Measurements from ENCODE around the gene PLIN3. TPM values are rescaled to one million over a fixed set of nuclear protein-coding genes. Genes with fewer than 3 reads are reported as not detected.
"Not testable (repeated sequence)": the region's sequence is repeated elsewhere in the genome, so short reads cannot be mapped to it uniquely, and the experiment has no call there.

Gene PLIN3
- total RNA-seq, 2 donors from 2014 or later = 18.4 to 28.0 TPM

DNA sequence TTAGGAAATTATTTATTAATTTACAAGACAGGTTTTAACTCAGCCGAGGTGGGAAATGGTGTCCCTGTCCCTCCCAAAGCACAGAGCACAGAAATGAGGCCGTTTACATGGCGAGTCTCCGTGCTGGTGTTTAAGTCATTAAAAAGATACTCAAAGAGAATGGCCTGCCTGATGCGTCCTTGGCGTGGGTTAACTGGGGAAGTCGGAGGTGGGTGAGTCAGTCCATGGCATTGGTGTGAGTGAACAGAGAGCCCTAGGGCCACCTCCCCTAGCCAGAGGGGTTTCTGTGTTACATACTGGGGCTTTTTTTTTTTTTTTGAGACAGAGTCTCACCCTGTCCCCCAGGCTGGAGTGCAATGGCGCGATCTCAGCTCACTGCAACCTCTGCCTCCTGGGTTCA, 72.1 kb downstream of the PLIN3 start:
- H3K4me3 ChIP-seq = no peak overlapping the region
- ATAC-seq = no peak
- TF ChIP-seq POLR2A (IDR thresholded peaks at IDR 0.05) = no peak
- TF ChIP-seq, protein P1, sequence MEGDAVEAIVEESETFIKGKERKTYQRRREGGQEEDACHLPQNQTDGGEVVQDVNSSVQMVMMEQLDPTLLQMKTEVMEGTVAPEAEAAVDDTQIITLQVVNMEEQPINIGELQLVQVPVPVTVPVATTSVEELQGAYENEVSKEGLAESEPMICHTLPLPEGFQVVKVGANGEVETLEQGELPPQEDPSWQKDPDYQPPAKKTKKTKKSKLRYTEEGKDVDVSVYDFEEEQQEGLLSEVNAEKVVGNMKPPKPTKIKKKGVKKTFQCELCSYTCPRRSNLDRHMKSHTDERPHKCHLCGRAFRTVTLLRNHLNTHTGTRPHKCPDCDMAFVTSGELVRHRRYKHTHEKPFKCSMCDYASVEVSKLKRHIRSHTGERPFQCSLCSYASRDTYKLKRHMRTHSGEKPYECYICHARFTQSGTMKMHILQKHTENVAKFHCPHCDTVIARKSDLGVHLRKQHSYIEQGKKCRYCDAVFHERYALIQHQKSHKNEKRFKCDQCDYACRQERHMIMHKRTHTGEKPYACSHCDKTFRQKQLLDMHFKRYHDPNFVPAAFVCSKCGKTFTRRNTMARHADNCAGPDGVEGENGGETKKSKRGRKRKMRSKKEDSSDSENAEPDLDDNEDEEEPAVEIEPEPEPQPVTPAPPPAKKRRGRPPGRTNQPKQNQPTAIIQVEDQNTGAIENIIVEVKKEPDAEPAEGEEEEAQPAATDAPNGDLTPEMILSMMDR (IDR thresholded peaks at IDR 0.05) = no peak
- H3K36me3 ChIP-seq (replicated peaks in 1 of 2; ENCODE audit: insufficient read depth in 1 of 2, low read depth in 2 of 2) = peaks cover 0 to 2% of the 10 kb centered on the region in 2 donors
- H3K27ac ChIP-seq = no peak overlapping the region
- DNase-seq = no peak
- H3K27me3 ChIP-seq = no peaks in the 10 kb centered on the region
- intact Hi-C loops (cut with DNase I) = no loop called here
- WGBS, 2 donors = 74 to 79% methylated on average over 9 of the region's 9 CpGs
- H3K4me1 ChIP-seq = peaks cover 53% of the 10 kb centered on the region
- H3K9me3 ChIP-seq = no peaks in the 10 kb centered on the region

DNA sequence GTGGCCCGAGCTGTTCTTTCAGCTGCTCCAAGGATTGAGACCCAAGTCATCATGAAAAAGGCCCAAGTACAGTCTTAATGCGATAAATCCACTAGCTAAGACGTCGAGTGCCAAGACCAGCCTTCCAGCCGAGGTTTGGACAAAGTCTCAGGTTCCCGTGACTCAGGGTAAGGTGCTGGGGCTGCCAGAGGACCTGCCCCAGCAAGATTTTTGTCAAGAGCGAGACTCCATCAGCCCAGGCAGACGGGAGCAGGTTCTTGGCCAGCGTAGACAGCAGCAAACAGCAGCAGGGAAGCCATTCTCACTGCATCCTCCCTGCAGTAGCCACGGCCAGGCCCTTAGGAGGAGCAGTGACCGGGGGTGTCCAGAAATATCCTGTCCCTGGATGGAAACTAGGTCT, 72.5 kb downstream of the PLIN3 start:
- intact Hi-C loops (cut with DNase I) = no loop called here

DNA sequence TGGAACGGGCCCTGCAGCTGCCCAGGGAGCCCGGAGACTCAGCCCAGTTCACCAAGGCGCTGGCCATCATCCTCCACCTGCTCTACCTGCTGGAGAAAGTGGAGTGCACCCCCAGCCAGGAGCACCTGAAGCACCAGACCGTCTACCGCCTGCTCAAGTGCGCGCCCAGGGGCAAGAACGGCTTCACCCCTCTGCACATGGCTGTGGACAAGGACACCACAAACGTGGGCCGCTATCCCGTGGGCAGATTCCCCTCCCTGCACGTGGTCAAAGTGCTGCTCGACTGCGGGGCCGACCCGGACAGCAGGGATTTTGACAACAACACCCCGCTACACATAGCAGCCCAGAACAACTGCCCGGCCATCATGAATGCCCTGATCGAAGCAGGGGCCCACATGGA, 74.2 kb downstream of the PLIN3 start:
- H3K4me3 ChIP-seq; DNase-seq; H3K9me3 ChIP-seq; H3K27me3 ChIP-seq; ATAC-seq; intact Hi-C loops (cut with DNase I); H3K36me3 ChIP-seq (replicated peaks in 1 of 2; ENCODE audit: insufficient read depth in 1 of 2, low read depth in 2 of 2): not testable (repeated sequence)
- Histone ChIP-seq H3K27ac (peak overlapping the region in 1 of 4 donors; percentile 95), H3K4me1 (peaks cover 52% of the 10 kb centered on the region)
- 73 to 94% methylated on average over 8 to 13 of the region's 19 CpGs for WGBS, 2 donors

More for the DNA sequence above, 72.5 kb downstream of the PLIN3 start:
- no peak overlapping the region for H3K4me3 ChIP-seq
- 69 to 75% methylated on average over 4 to 10 of the region's 11 CpGs for WGBS, 2 donors
- ATAC-seq (no peak), DNase-seq (no peak)
- peaks cover 52% of the 10 kb centered on the region for H3K4me1 ChIP-seq
- no peaks in the 10 kb centered on the region for H3K27me3 ChIP-seq
- no peaks in the 10 kb centered on the region for H3K9me3 ChIP-seq
- TF ChIP-seq, protein P1 (IDR thresholded peaks at IDR 0.05) = no peak
- TF ChIP-seq POLR2A (IDR thresholded peaks at IDR 0.05) = no peak
- peaks cover 0 to 2% of the 10 kb centered on the region in 2 donors for H3K36me3 ChIP-seq (replicated peaks in 1 of 2; ENCODE audit: insufficient read depth in 1 of 2, low read depth in 2 of 2)
- H3K27ac ChIP-seq = no peak overlapping the region

DNA sequence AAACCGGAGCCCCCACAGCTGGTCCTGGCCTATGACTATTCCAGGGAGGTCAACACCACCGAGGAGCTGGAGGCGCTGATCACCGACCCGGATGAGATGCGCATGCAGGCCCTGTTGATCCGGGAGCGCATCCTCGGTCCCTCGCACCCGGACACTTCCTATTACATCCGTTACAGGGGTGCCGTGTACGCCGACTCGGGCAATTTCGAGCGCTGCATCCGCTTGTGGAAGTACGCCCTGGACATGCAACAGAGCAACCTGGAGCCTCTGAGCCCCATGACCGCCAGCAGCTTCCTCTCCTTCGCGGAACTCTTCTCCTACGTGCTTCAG, 74.6 kb downstream of the PLIN3 start:
- DNase-seq = peak in 1 of 4 donors; percentile 19
- ATAC-seq; H3K9me3 ChIP-seq; H3K4me3 ChIP-seq; intact Hi-C loops (cut with DNase I); H3K36me3 ChIP-seq (replicated peaks in 1 of 2; ENCODE audit: insufficient read depth in 1 of 2, low read depth in 2 of 2); H3K27me3 ChIP-seq: not testable (repeated sequence)
- H3K27ac ChIP-seq = peak overlapping the region in 2 of 4 donors; percentile 95
- peaks cover 52% of the 10 kb centered on the region for H3K4me1 ChIP-seq
- WGBS, 2 donors = 74 to 77% methylated on average over 7 to 24 of the region's 24 CpGs

DNA sequence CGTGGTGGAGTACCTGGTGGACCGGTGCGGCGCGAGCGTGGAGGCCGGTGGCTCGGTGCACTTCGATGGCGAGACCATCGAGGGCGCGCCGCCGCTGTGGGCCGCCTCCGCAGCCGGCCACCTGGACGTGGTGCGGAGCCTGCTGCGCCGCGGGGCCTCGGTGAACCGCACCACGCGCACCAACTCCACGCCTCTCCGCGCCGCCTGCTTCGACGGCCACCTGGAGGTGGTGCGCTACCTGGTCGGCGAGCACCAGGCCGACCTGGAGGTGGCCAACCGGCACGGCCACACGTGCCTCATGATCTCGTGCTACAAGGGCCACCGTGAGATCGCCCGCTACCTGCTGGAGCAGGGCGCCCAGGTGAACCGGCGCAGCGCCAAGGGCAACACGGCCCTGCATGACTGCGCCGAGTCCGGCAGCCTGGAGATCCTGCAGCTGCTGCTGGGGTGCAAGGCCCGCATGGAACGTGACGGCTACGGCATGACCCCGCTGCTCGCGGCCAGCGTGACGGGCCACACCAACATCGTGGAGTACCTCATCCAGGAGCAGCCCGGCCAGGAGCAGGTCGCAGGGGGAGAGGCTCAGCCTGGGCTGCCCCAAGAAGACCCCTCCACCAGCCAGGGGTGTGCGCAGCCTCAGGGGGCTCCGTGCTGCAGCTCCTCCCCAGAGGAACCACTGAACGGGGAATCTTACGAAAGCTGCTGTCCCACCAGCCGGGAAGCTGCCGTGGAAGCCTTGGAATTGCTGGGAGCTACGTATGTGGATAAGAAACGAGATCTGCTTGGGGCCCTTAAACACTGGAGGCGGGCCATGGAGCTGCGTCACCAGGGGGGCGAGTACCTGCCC, 75.2 kb downstream of the PLIN3 start:
- intact Hi-C loops (cut with DNase I); H3K36me3 ChIP-seq (replicated peaks in 1 of 2; ENCODE audit: insufficient read depth in 1 of 2, low read depth in 2 of 2); ATAC-seq; H3K27me3 ChIP-seq; H3K9me3 ChIP-seq: not testable (repeated sequence)
- peaks cover 52% of the 10 kb centered on the region for H3K4me1 ChIP-seq
- peak overlapping the region; percentile 86 to 100 for H3K4me3 ChIP-seq
- peak; percentile 39 to 61 (median 50) for DNase-seq
- 5% methylated on average over 74 of the region's 75 CpGs; no CpG with 5 or more reads in 1 of the 2 donors for WGBS, 2 donors
- H3K27ac ChIP-seq = peak overlapping the region; percentile 71 to 95 (median 94)

DNA sequence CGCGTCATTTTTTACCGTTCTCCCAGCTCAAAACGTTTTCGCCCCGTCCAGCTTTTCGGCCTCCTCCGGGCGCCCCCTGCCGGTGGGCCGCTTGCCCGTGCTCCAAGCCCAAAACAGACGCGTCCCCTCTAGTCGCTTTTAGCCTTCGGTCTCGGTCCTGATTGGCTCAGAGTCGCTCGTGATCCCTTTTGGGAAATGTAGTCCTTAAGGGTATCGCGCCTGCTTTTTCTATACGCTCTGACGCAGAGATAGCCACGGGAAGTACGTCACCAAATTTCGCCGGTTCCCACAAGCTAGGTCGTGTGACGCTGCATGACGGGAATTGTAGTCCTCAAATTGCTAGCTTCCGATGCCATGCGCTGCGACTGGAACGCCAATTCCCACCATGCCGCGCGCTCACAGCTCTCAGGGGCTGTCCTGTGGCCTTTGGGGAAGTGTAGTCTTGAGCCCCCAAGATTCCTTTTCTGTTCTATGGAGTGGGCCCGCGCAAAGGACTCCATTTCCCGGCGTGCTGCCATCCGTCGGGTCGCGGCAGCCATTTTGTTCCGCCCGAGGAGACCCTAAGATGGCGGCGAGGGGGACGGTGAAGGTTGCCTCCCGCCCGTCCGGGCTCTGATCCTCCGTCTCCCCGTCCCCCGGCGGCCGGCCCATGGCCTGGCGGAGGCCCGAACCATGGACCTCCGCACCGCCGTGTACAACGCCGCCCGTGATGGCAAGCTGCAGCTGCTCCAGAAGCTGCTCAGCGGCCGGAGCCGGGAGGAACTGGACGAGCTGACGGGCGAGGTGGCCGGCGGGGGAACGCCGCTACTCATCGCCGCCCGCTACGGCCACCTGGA, 76.1 kb downstream of the PLIN3 start, which contains the start of gene FEM1A:
Gene FEM1A, plus strand, starts transcription at position 552 of the 836 bp plus-strand sequence. Its CDS starts 121 bp downstream, at position 673.
- peaks cover 0 to 2% of the 10 kb centered on the region in 2 donors for H3K36me3 ChIP-seq (replicated peaks in 1 of 2; ENCODE audit: insufficient read depth in 1 of 2, low read depth in 2 of 2)
- H3K4me3 ChIP-seq = peak within 1 kb of the TSS; percentile 86 to 100
- ATAC-seq = peak; percentile 95
- WGBS, 2 donors = 0 to 1% methylated on average over 37 to 80 of the region's 80 CpGs
- H3K27ac ChIP-seq = peak within 1 kb of the TSS; percentile 71 to 95 (median 94)
- H3K27me3 ChIP-seq = no peaks in the 10 kb centered on the region
- H3K4me1 ChIP-seq = peaks cover 48% of the 10 kb centered on the region
- DNase-seq = peak; percentile 99 to 100 (median 100)
- no peaks in the 10 kb centered on the region for H3K9me3 ChIP-seq
- TF ChIP-seq, protein P1 (IDR thresholded peaks at IDR 0.05) = peak; percentile 96 to 100 (median 99)
- TF ChIP-seq POLR2A (IDR thresholded peaks at IDR 0.05) = peak; percentile 26 to 88 (median 81)
- intact Hi-C loops (cut with DNase I) = no loop called here
